HEK293 (cell line): Measurements from ENCODE around the gene SLC26A5.

Experiments used
- HOXD13 ChIP-seq: sonication (generic); formaldehyde crosslinking; IDR thresholded peaks from 2 replicates; pipeline ENCODE4 v1.8.0; 2022; ENCODE audit warnings: missing genetic modification reagents, borderline replicate concordance
- KLF8 ChIP-seq: fragments of 450-650 bp; formaldehyde crosslinking; IDR thresholded peaks from 2 replicates; pipeline ENCODE4 v1.5.1; 2016; ENCODE audit warnings: missing biosample characterization, missing genetic modification characterization
- OSR2 ChIP-seq: fragments of 450-650 bp; formaldehyde crosslinking; IDR thresholded peaks from 2 replicates; pipeline ENCODE4 v1.5.1; 2016; ENCODE audit warnings: missing biosample characterization, missing genetic modification characterization
- OVOL3 ChIP-seq: fragments of 450-650 bp; formaldehyde crosslinking; IDR thresholded peaks from 2 replicates; pipeline ENCODE4 v1.5.1; 2016; ENCODE audit warnings: missing biosample characterization, missing genetic modification characterization
- ZBTB20 ChIP-seq: fragments of 450-650 bp; formaldehyde crosslinking; IDR thresholded peaks from 2 replicates; pipeline ENCODE4 v1.5.1; 2016; ENCODE audit warnings: missing biosample characterization, missing genetic modification characterization
- ZNF10 ChIP-seq: fragments of 450-650 bp; formaldehyde crosslinking; IDR thresholded peaks from 2 replicates; pipeline ENCODE4 v1.5.1; 2017; ENCODE audit warnings: missing biosample characterization, missing genetic modification characterization
- ZNF146 ChIP-seq: fragments of 450-650 bp; formaldehyde crosslinking; IDR thresholded peaks from 2 replicates; pipeline ENCODE4 v1.5.1; 2016; ENCODE audit warnings: missing biosample characterization, missing genetic modification characterization
- ZNF24 ChIP-seq: fragments of 450-650 bp; formaldehyde crosslinking; IDR thresholded peaks from 2 replicates; pipeline ENCODE4 v1.5.1; 2016; ENCODE audit warnings: missing biosample characterization, missing genetic modification characterization
- ZNF324 ChIP-seq: fragments of 450-650 bp; formaldehyde crosslinking; IDR thresholded peaks from 2 replicates; pipeline ENCODE4 v1.5.1; 2016; ENCODE audit warnings: missing biosample characterization, missing genetic modification characterization
- ZNF391 ChIP-seq: fragments of 450-650 bp; formaldehyde crosslinking; IDR thresholded peaks from 2 replicates; pipeline ENCODE4 v1.5.1; 2016; ENCODE audit warnings: low read depth, missing biosample characterization, missing genetic modification characterization, borderline replicate concordance
- ZNF521 ChIP-seq: fragments of 450-650 bp; formaldehyde crosslinking; IDR thresholded peaks from 2 replicates; pipeline ENCODE4 v1.5.1; 2017; ENCODE audit warnings: missing biosample characterization, mild to moderate bottlenecking, missing genetic modification characterization
- ZNF830 ChIP-seq: fragments of 450-650 bp; IDR thresholded peaks from 2 replicates; pipeline ENCODE4 v1.5.0; 2018; ENCODE audit warnings: missing biosample characterization, missing genetic modification characterization, low read depth, mild to moderate bottlenecking, moderate library complexity
- ZSCAN23 ChIP-seq: fragments of 450-650 bp; formaldehyde crosslinking; IDR thresholded peaks from 2 replicates; pipeline ENCODE4 v1.5.1; 2016; ENCODE audit warnings: missing biosample characterization, missing genetic modification characterization
- TF ChIP-seq, protein P1 (sequence below): fragments of 450-650 bp; formaldehyde crosslinking; IDR thresholded peaks from 2 replicates; pipeline ENCODE4 v1.5.1; 2016; ENCODE audit warnings: missing biosample characterization, missing genetic modification characterization, low read depth
- TF ChIP-seq, protein P2 (sequence below): fragments of 450-650 bp; formaldehyde crosslinking; conservative IDR thresholded peaks from 2 replicates; pipeline ENCODE4 v1.5.1; 2016; ENCODE audit warnings: low read depth, missing biosample characterization, missing genetic modification characterization
- TF ChIP-seq, protein P3 (sequence below): fragments of 450-650 bp; formaldehyde crosslinking; IDR thresholded peaks from 2 replicates; pipeline ENCODE4 v1.5.1; 2016; ENCODE audit warnings: missing biosample characterization, missing genetic modification characterization
- TF ChIP-seq, protein P4 (sequence below): fragments of 450-650 bp; formaldehyde crosslinking; IDR thresholded peaks from 2 replicates; pipeline ENCODE4 v1.5.1; 2016; ENCODE audit warnings: missing biosample characterization, missing genetic modification characterization
- TF ChIP-seq, protein P5 (sequence below): fragments of 450-650 bp; formaldehyde crosslinking; IDR thresholded peaks from 2 replicates; pipeline ENCODE4 v1.5.1; 2016; ENCODE audit warnings: missing biosample characterization, missing genetic modification characterization
- TF ChIP-seq, protein P6 (sequence below): fragments of 450-650 bp; formaldehyde crosslinking; IDR thresholded peaks from 2 replicates; pipeline ENCODE4 v1.5.1; 2016; ENCODE audit warnings: missing biosample characterization, missing genetic modification characterization
- TF ChIP-seq, protein P7 (sequence below): fragments of 450-650 bp; formaldehyde crosslinking; IDR thresholded peaks from 2 replicates; pipeline ENCODE4 v1.5.1; 2017; ENCODE audit warnings: missing biosample characterization, missing genetic modification characterization

The SLC26A5 gene

DNA sequence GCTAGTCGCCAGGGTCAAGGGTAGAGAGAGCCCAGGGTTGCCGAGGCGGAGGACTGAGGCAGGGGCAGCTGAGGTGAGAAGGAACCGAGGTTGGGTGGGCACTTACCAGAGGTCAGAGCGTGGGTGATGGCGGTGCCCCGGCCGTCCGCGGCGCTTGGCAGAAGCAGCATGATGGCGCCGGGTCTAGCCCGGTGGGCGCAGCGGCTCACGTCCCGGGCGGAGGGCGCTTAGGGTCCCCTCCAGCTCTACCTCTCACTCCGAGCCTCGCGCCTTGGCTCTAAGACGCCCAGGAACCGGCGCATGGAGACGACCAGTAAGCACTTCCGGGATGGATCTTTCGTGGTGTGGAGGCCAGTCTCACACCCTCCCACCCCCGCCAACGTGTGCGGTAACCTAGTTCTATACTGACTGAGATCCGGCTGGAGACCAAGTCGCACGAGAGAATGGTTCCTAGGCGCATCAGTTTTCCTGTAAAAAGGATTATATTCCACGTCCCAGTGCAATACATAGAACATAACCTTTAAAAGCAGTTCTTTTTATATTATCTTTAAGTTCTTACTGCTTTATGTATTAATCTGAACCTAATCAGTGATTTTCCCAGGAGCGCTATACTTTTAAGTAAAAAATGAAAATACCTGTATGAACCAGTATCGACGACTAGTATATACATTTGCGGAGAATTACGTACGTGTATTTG, 101.4 kb downstream of the SLC26A5 start, which contains the start of gene DNAJC2 (continued):
- TF ChIP-seq, protein P1, sequence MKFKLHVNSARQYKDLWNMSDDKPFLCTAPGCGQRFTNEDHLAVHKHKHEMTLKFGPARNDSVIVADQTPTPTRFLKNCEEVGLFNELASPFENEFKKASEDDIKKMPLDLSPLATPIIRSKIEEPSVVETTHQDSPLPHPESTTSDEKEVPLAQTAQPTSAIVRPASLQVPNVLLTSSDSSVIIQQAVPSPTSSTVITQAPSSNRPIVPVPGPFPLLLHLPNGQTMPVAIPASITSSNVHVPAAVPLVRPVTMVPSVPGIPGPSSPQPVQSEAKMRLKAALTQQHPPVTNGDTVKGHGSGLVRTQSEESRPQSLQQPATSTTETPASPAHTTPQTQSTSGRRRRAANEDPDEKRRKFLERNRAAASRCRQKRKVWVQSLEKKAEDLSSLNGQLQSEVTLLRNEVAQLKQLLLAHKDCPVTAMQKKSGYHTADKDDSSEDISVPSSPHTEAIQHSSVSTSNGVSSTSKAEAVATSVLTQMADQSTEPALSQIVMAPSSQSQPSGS (tag by site-specific recombination): peak; percentile 43; the same call in 1 of the 2 replicates
- no peak for TF ChIP-seq ZNF830 (tag by site-specific recombination)
- peak; percentile 42; the same call in 1 of the 2 replicates for TF ChIP-seq HOXD13 (CRISPR knock-in tag)
- TF ChIP-seq, protein P2, sequence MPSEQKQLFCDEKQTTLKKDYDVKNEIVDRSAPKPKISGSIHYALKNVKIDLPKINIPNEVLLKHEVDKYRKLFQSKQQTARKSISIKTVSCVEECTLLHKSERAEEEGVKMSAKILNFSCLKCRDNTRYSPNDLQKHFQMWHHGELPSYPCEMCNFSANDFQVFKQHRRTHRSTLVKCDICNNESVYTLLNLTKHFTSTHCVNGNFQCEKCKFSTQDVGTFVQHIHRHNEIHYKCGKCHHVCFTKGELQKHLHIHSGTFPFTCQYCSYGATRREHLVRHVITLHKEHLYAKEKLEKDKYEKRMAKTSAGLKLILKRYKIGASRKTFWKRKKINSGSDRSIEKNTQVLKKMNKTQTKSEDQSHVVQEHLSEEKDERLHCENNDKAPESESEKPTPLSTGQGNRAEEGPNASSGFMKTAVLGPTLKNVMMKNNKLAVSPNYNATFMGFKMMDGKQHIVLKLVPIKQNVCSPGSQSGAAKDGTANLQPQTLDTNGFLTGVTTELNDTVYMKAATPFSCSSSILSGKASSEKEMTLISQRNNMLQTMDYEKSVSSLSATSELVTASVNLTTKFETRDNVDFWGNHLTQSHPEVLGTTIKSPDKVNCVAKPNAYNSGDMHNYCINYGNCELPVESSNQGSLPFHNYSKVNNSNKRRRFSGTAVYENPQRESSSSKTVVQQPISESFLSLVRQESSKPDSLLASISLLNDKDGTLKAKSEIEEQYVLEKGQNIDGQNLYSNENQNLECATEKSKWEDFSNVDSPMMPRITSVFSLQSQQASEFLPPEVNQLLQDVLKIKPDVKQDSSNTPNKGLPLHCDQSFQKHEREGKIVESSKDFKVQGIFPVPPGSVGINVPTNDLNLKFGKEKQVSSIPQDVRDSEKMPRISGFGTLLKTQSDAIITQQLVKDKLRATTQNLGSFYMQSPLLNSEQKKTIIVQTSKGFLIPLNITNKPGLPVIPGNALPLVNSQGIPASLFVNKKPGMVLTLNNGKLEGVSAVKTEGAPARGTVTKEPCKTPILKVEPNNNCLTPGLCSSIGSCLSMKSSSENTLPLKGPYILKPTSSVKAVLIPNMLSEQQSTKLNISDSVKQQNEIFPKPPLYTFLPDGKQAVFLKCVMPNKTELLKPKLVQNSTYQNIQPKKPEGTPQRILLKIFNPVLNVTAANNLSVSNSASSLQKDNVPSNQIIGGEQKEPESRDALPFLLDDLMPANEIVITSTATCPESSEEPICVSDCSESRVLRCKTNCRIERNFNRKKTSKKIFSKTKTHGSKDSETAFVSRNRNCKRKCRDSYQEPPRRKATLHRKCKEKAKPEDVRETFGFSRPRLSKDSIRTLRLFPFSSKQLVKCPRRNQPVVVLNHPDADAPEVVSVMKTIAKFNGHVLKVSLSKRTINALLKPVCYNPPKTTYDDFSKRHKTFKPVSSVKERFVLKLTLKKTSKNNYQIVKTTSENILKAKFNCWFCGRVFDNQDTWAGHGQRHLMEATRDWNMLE (tag by site-specific recombination): peak; percentile 97
- TF ChIP-seq, protein P3, sequence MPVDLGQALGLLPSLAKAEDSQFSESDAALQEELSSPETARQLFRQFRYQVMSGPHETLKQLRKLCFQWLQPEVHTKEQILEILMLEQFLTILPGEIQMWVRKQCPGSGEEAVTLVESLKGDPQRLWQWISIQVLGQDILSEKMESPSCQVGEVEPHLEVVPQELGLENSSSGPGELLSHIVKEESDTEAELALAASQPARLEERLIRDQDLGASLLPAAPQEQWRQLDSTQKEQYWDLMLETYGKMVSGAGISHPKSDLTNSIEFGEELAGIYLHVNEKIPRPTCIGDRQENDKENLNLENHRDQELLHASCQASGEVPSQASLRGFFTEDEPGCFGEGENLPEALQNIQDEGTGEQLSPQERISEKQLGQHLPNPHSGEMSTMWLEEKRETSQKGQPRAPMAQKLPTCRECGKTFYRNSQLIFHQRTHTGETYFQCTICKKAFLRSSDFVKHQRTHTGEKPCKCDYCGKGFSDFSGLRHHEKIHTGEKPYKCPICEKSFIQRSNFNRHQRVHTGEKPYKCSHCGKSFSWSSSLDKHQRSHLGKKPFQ: peak; percentile 41; the same call in 1 of the 2 replicates
- TF ChIP-seq, protein P4, sequence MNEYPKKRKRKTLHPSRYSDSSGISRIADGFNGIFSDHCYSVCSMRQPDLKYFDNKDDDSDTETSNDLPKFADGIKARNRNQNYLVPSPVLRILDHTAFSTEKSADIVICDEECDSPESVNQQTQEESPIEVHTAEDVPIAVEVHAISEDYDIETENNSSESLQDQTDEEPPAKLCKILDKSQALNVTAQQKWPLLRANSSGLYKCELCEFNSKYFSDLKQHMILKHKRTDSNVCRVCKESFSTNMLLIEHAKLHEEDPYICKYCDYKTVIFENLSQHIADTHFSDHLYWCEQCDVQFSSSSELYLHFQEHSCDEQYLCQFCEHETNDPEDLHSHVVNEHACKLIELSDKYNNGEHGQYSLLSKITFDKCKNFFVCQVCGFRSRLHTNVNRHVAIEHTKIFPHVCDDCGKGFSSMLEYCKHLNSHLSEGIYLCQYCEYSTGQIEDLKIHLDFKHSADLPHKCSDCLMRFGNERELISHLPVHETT (tag by site-specific recombination): peak; percentile 69
- TF ChIP-seq ZNF391 (tag by site-specific recombination): peak; percentile 89
- peak; percentile 33; the same call in 1 of the 2 replicates for TF ChIP-seq ZNF146 (tag by site-specific recombination)
- peak; percentile 70; the same call in 1 of the 2 replicates for TF ChIP-seq ZNF24 (tag by site-specific recombination)
- TF ChIP-seq ZNF10 (tag by site-specific recombination): 0 out of 2 replicates have a peak, but pooled peaks have one; percentile 14
- no peak for TF ChIP-seq ZSCAN23 (tag by site-specific recombination)
- TF ChIP-seq, protein P5, sequence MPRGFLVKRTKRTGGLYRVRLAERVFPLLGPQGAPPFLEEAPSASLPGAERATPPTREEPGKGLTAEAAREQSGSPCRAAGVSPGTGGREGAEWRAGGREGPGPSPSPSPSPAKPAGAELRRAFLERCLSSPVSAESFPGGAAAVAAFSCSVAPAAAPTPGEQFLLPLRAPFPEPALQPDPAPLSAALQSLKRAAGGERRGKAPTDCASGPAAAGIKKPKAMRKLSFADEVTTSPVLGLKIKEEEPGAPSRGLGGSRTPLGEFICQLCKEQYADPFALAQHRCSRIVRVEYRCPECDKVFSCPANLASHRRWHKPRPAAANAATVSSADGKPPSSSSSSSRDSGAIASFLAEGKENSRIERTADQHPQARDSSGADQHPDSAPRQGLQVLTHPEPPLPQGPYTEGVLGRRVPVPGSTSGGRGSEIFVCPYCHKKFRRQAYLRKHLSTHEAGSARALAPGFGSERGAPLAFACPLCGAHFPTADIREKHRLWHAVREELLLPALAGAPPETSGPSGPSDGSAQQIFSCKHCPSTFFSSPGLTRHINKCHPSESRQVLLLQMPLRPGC: peak; percentile 63; the same call in 1 of the 2 replicates
- TF ChIP-seq, protein P6, sequence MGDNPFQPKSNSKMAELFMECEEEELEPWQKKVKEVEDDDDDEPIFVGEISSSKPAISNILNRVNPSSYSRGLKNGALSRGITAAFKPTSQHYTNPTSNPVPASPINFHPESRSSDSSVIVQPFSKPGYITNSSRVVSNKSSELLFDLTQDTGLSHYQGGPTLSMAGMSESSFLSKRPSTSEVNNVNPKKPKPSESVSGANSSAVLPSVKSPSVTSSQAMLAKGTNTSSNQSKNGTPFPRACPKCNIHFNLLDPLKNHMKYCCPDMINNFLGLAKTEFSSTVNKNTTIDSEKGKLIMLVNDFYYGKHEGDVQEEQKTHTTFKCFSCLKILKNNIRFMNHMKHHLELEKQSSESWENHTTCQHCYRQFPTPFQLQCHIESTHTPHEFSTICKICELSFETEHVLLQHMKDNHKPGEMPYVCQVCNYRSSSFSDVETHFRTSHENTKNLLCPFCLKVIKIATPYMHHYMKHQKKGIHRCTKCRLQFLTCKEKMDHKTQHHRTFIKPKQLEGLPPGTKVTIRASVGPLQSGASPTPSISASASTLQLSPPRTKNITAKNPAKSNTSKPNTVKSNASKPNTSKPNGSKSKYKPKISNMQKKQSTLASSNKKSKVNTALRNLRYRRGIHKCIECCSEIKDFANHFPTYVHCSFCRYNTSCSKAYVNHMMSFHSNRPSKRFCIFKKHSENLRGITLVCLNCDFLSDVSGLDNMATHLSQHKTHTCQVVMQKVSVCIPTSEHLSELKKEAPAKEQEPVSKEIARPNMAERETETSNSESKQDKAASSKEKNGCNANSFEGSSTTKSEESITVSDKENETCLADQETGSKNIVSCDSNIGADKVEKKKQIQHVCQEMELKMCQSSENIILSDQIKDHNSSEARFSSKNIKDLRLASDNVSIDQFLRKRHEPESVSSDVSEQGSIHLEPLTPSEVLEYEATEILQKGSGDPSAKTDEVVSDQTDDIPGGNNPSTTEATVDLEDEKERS: 0 out of 2 replicates have a peak, but pooled peaks have one; percentile 54
- TF ChIP-seq ZNF324 (tag by site-specific recombination): peak; percentile 85
- TF ChIP-seq KLF8 (tag by site-specific recombination): peak; percentile 82
- TF ChIP-seq ZBTB20: peak; percentile 93
- TF ChIP-seq, protein P7, sequence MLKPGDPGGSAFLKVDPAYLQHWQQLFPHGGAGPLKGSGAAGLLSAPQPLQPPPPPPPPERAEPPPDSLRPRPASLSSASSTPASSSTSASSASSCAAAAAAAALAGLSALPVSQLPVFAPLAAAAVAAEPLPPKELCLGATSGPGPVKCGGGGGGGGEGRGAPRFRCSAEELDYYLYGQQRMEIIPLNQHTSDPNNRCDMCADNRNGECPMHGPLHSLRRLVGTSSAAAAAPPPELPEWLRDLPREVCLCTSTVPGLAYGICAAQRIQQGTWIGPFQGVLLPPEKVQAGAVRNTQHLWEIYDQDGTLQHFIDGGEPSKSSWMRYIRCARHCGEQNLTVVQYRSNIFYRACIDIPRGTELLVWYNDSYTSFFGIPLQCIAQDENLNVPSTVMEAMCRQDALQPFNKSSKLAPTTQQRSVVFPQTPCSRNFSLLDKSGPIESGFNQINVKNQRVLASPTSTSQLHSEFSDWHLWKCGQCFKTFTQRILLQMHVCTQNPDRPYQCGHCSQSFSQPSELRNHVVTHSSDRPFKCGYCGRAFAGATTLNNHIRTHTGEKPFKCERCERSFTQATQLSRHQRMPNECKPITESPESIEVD (tag by site-specific recombination): peak; percentile 20; the same call in 1 of the 2 replicates
- no peak for TF ChIP-seq ZNF521 (tag by site-specific recombination)
- no peak; the same call in 1 of the 2 replicates for TF ChIP-seq OSR2 (tag by site-specific recombination)
- peak; percentile 71; the same call in 1 of the 2 replicates for TF ChIP-seq OVOL3 (tag by site-specific recombination)
